OCI-LY1 (cell line): Measurements from ENCODE around the gene SPSB1.

Experiments
- EZH2 ChIP-seq: fragments of 200-600 bp; sonication (generic), shearing (Covaris generic); IDR thresholded peaks from 2 replicates; pipeline ENCODE4 v1.8.0; 2017; ENCODE audit warnings: borderline replicate concordance, mixed run types, mild to moderate bottlenecking, antibody characterized with exemption, low read length, moderate library complexity, mixed read lengths
- TF ChIP-seq, protein P1 (sequence below): fragments of 200-600 bp; sonication (generic), shearing (Covaris generic); IDR thresholded peaks from 2 replicates; pipeline ENCODE4 v1.5.1; 2017; ENCODE audit warnings: mild to moderate bottlenecking, antibody characterized with exemption, low read length, moderate library complexity, mixed read lengths

DNA sequence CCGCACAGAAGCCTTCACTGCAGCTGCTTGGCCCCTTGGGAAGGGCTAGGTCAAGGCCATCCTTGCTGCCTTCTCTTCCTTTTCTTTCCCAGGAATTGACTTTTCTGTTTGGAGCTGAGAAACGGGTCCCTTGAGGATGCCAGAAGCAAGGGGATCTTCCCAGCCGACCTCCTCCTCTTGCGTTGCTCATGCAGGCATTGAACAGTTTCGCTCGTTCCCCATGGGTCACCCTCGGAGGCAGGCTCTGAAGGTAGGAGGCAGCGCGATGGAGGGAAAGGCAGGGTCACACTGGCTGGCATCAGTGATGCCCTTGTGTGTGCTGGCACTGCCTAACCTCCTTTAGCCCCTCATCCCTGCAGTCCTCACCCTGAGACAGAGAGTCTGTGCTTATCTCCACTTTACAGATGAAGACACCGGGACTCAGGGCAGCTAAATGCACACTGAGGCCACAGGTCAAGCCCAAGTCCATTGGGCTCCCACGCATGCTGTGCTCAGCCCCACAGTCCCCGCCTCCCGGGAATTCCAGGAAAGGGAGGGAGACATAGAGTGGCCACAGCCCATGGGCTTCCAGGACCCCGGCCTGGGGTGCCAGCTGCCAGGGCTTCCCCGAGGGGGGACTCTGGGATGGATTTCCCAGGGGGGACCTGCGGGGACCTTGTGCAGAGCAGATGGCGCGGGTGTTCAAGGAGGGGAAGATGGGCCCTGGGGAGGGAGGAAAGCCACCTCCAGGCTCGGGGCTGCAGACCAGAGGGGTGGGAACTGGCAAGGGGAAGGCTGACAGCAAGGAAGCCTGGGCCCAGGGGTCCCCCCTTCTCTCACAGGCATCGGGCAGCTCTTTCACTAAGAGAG is 90.2 kb downstream of the SPSB1 start:
- TF ChIP-seq, protein P1, sequence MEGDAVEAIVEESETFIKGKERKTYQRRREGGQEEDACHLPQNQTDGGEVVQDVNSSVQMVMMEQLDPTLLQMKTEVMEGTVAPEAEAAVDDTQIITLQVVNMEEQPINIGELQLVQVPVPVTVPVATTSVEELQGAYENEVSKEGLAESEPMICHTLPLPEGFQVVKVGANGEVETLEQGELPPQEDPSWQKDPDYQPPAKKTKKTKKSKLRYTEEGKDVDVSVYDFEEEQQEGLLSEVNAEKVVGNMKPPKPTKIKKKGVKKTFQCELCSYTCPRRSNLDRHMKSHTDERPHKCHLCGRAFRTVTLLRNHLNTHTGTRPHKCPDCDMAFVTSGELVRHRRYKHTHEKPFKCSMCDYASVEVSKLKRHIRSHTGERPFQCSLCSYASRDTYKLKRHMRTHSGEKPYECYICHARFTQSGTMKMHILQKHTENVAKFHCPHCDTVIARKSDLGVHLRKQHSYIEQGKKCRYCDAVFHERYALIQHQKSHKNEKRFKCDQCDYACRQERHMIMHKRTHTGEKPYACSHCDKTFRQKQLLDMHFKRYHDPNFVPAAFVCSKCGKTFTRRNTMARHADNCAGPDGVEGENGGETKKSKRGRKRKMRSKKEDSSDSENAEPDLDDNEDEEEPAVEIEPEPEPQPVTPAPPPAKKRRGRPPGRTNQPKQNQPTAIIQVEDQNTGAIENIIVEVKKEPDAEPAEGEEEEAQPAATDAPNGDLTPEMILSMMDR = no peak
- TF ChIP-seq EZH2 = no peak
